ENCODE measurements around the gene SGPL1. TPM values are rescaled to one million over a fixed set of nuclear protein-coding genes. Genes with fewer than 3 reads are reported as not detected.
A peak's percentile ranks its signal among the peaks of the same experiment; 100 is the strongest.

SGPL1 gene
- total RNA-seq, 1 experiment from 2014 or later = 52.6 TPM

GRCh38 chr10:70889291-70889690, 73.5 kb downstream of the SGPL1 start:
- no peak overlapping the region for H2BK120ac ChIP-seq (ENCODE audit: low read depth, low read length, poor library complexity, severe bottlenecking)
- H3K18ac ChIP-seq (ENCODE audit: insufficient read length, low read depth, low read length) = no peak overlapping the region
- peaks cover 48 to 51% of the 10 kb centered on the region in 2 experiments for H3K4me1 Mint-ChIP-seq
- H3K36me3 Mint-ChIP-seq (ENCODE audit: insufficient read depth in 1 of 3, low read depth in 3 of 3) = peaks cover 7 to 14% (median 12%) of the 10 kb centered on the region in 3 experiments; a peak in 6 of 7 replicates
- no peak overlapping the region for H3K23ac ChIP-seq (ENCODE audit: insufficient read length, low read depth, low read length)
- H2BK20ac ChIP-seq (ENCODE audit: low read depth, low read length, poor library complexity, severe bottlenecking) = no peak overlapping the region
- no peaks in the 10 kb centered on the region for H3K79me2 ChIP-seq (ENCODE audit: insufficient read depth, low read length)
- no peak overlapping the region for H3K27ac Mint-ChIP-seq
- H2BK12ac ChIP-seq (ENCODE audit: insufficient read length, low read depth, low read length) = no peak overlapping the region
- H3T11ph ChIP-seq (ENCODE audit: low read length) = no peak overlapping the region
- H4K8ac ChIP-seq (replicated peaks; ENCODE audit: insufficient read length, low read depth, low read length) = no peak overlapping the region
- H3K4ac ChIP-seq (ENCODE audit: low read depth, low read length) = no peak overlapping the region
- no peak overlapping the region for H3K4me2 ChIP-seq (ENCODE audit: insufficient read depth, insufficient read length, low read length)
- no peak overlapping the region for H3K56ac ChIP-seq (ENCODE audit: insufficient read length, low read depth, low read length)
- no peaks in the 10 kb centered on the region for H3K9me3 ChIP-seq (ENCODE audit: control insufficient read depth, low read depth, low read length)
- no peak overlapping the region for H4K5ac ChIP-seq (ENCODE audit: insufficient read length, low read depth, low read length)
- H3K9me3 Mint-ChIP-seq = peaks cover 0 to 2% of the 10 kb centered on the region in 2 experiments; a peak in 1 of 5 replicates
- H3K4me1 ChIP-seq (ENCODE audit: insufficient read depth, low read length) = peaks cover 20% of the 10 kb centered on the region; the same call in 1 of the 2 replicates
- no peak for DNase-seq
- H3K4me3 Mint-ChIP-seq = peak overlapping the region; percentile 72 to 85; a peak in 4 of 5 replicates
- no peak overlapping the region for H2AFZ ChIP-seq (ENCODE audit: low read length)
- peaks cover under 1% of the 10 kb centered on the region; the same call in 1 of the 2 replicates for H3K27me3 Mint-ChIP-seq (ENCODE audit: low read depth)
- H2BK5ac ChIP-seq (ENCODE audit: insufficient read length, low read length) = no peak overlapping the region
- no peak overlapping the region for H3K14ac ChIP-seq (ENCODE audit: insufficient read depth, low read length)
- no peak overlapping the region for H2AK5ac ChIP-seq (ENCODE audit: insufficient read length, low read length)
- TF ChIP-seq CTCF (conservative IDR thresholded peaks at IDR 0.05) = no peak
- no peak overlapping the region for H3K27ac ChIP-seq (ENCODE audit: insufficient read length, low read depth, low read length)
- no peaks in the 10 kb centered on the region for H4K20me1 ChIP-seq (ENCODE audit: control insufficient read depth, insufficient read depth, insufficient read length)
- H4K91ac ChIP-seq (ENCODE audit: insufficient read length, low read depth, low read length) = no peak overlapping the region
- no peaks in the 10 kb centered on the region for H3K27me3 ChIP-seq (ENCODE audit: insufficient read depth, low read length)
- no peak overlapping the region for H2BK15ac ChIP-seq (ENCODE audit: low read depth, low read length)
- H3K9ac ChIP-seq (ENCODE audit: extremely low read depth, insufficient read length, low read length) = no peak overlapping the region
- no CpG with 5 or more reads among the region's 3 CpGs for WGBS (ENCODE audit: extremely low coverage, insufficient read length, low lambda C conversion rate)
- H3K79me1 ChIP-seq (ENCODE audit: insufficient read depth, low read depth, low read length, poor library complexity, severe bottlenecking) = no peaks in the 10 kb centered on the region
- H3K23me2 ChIP-seq (ENCODE audit: insufficient read length, low read depth, low read length, poor library complexity, severe bottlenecking) = peaks cover 4% of the 10 kb centered on the region
